Thyroid gland (tissue), 4 donors: ENCODE measurements around the gene ALDH5A1. TPM values are rescaled to one million over a fixed set of nuclear protein-coding genes. Genes with fewer than 3 reads are reported as not detected.

Experiments used
- DNase-seq, 2 donors: peaks; one replicate each; pipeline ENCODE4 v3.0.0-alpha.2; 2019
- H3K27ac ChIP-seq, 3 donors: fragments of 200-600 bp; sonication (generic); 1 replicate in 2 of 3; 2 replicates in 1 of 3; pipeline ENCODE4 v1.5.1; 2016 to 2019; ENCODE audit warnings: mild to moderate bottlenecking in 1 of 3, moderate library complexity in 1 of 3
- H3K27me3 ChIP-seq: fragments of 200-600 bp; sonication (generic); one replicate; pipeline ENCODE4 v1.5.1; 2019
- H3K36me3 ChIP-seq, 2 donors: fragments of 200-600 bp; sonication (generic); one replicate each; pipeline ENCODE4 v1.5.1; 2016 to 2019
- H3K4me1 ChIP-seq, 2 donors: fragments of 200-600 bp; sonication (generic); one replicate each; pipeline ENCODE4 v1.5.1; 2017 to 2019
- H3K4me3 ChIP-seq, 3 donors: fragments of 200-600 bp; sonication (generic); replicated peaks in 1 of 3; 1 replicate in 2 of 3; 2 replicates in 1 of 3; pipeline ENCODE4 v1.5.1; 2016; ENCODE audit warnings: mild to moderate bottlenecking in 1 of 3
- H3K9me3 ChIP-seq: fragments of 200-600 bp; sonication (generic); one replicate; pipeline ENCODE4 v1.5.1; 2017
- POLR2A ChIP-seq, 2 donors: fragments of 450-650 bp; IDR thresholded peaks; one replicate each; pipeline ENCODE4 v1.6.1; 2017; ENCODE audit warnings: antibody characterized with exemption in 2 of 2, mild to moderate bottlenecking in 2 of 2, moderate library complexity in 1 of 2
- WGBS, 2 donors: methylation state at CpG; one replicate each; pipeline ENCODE4 v1.1.5; 2017; 5-methylcytosine and 5-hydroxymethylcytosine counted together
- intact Hi-C: fragments of 100-400 bp; cut with DNase I; formaldehyde crosslinking; loops from one replicate; pipeline ENCODE4 v1.15.1; 2023
- total RNA-seq, 4 donors: library from RNA; depleted of rRNA; stranded (reverse); fragments of >200 nt; gene quantifications; one replicate each; pipeline ENCODE4 v1.2.3, GENCODE V29; 2016
- TF ChIP-seq, protein P1 (sequence below), 6 experiments: fragments of 200-600 bp in 3 of 6; fragments of 450-650 bp in 3 of 6; sonication (generic) in 3 of 6; IDR thresholded peaks; one replicate each; pipeline ENCODE4 v1.5.1; 2016 to 2019; ENCODE audit warnings: antibody characterized with exemption in 6 of 6, mild to moderate bottlenecking in 2 of 6, inconsistent platforms in 1 of 6, moderate library complexity in 1 of 6

Gene ALDH5A1
- total RNA-seq, 4 donors from 2014 or later, result 10.7 to 20.4 (median 18.8) TPM

DNA sequence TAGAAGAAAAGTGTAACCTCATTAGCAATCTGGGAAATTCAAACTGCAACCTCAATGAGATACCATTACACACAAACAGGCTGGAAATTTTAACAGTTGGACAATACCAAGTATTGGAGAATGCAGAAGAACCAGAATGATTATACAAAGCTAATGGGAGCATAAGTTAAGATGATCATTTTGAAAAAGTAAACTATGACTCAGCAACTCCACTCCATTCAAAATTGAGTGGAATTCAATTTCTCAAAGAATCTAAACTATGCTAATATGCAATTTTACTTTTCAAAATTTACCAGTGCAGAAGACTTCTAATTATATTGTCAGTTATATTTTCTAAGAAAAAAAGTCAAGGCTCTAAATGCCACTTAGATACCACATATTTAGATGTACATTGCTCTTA, 22.6 kb upstream of the ALDH5A1 start:
- intact Hi-C loops, result no loop called here
- H3K27me3 ChIP-seq, result no peaks in the 10 kb centered on the region
- DNase-seq, result no peak
- no peak overlapping the region for H3K4me3 ChIP-seq
- H3K9me3 ChIP-seq, result no peaks in the 10 kb centered on the region
- H3K4me1 ChIP-seq, result no peaks in the 10 kb centered on the region
- no peak for TF ChIP-seq POLR2A (IDR thresholded peaks at IDR 0.05)
- TF ChIP-seq, protein P1, sequence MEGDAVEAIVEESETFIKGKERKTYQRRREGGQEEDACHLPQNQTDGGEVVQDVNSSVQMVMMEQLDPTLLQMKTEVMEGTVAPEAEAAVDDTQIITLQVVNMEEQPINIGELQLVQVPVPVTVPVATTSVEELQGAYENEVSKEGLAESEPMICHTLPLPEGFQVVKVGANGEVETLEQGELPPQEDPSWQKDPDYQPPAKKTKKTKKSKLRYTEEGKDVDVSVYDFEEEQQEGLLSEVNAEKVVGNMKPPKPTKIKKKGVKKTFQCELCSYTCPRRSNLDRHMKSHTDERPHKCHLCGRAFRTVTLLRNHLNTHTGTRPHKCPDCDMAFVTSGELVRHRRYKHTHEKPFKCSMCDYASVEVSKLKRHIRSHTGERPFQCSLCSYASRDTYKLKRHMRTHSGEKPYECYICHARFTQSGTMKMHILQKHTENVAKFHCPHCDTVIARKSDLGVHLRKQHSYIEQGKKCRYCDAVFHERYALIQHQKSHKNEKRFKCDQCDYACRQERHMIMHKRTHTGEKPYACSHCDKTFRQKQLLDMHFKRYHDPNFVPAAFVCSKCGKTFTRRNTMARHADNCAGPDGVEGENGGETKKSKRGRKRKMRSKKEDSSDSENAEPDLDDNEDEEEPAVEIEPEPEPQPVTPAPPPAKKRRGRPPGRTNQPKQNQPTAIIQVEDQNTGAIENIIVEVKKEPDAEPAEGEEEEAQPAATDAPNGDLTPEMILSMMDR (IDR thresholded peaks at IDR 0.05), result no peak
- H3K36me3 ChIP-seq, result no peaks in the 10 kb centered on the region
- H3K27ac ChIP-seq, result no peak overlapping the region

DNA sequence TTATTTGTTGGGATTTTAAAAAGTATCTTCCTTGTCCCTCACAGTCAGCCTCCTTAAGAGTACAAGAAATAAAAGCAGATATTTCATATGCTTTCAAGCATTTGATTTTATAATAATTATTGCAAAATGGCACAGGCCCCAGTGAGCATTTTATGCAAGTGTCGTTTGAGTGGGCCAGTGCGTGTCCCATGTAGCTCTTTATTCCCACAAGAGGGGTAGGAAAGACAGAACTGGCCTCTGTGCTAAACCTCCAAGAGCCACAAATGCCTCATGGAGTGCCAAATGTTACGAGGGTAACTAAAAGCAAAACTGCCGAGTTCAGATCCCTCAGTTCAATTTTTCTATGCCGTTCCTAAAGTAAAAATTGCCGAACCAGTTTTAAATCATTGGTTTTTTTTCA, 18.1 kb upstream of the ALDH5A1 start:
- 89 to 94% methylated on average over 6 of the region's 6 CpGs for WGBS, 2 donors
- Histone ChIP-seq H3K27me3 (no peaks in the 10 kb centered on the region), H3K4me1 (no peaks in the 10 kb centered on the region), H3K36me3 (no peaks in the 10 kb centered on the region), H3K9me3 (no peaks in the 10 kb centered on the region), H3K4me3 (no peak overlapping the region), H3K27ac (no peak overlapping the region)
- DNase-seq, result no peak
- TF ChIP-seq, protein P1 (IDR thresholded peaks at IDR 0.05), result no peak
- TF ChIP-seq POLR2A (IDR thresholded peaks at IDR 0.05), result no peak
- intact Hi-C loops, result no loop called here

DNA sequence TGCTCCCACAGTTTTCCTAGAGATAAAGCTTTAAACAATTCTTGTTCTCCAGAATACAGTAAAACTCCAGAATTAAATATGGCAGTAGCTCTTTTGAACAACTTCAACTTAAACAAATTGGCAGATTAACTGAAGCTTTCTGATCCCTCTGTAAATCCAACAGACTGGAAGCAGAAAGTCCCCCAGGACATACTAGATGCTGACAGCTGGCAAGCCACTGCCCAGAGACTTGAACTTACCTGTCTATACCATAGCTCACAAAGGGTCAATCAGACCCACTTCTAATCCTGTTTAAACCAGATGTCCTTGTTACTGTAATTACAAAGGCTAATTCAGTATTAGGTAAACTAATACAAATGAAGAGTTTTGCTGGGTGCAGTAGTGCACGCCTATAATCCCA, 17.7 kb upstream of the ALDH5A1 start:
- DNase-seq, result no peak
- intact Hi-C loops, result no loop called here
- Histone ChIP-seq H3K27me3 (no peaks in the 10 kb centered on the region), H3K4me1 (no peaks in the 10 kb centered on the region), H3K4me3 (no peak overlapping the region), H3K9me3 (no peaks in the 10 kb centered on the region), H3K36me3 (no peaks in the 10 kb centered on the region), H3K27ac (no peak overlapping the region)
- no peak for TF ChIP-seq POLR2A (IDR thresholded peaks at IDR 0.05)
- TF ChIP-seq, protein P1 (IDR thresholded peaks at IDR 0.05), result no peak
- 95 to 100% methylated on average over 1 of the region's 1 CpG for WGBS, 2 donors

DNA sequence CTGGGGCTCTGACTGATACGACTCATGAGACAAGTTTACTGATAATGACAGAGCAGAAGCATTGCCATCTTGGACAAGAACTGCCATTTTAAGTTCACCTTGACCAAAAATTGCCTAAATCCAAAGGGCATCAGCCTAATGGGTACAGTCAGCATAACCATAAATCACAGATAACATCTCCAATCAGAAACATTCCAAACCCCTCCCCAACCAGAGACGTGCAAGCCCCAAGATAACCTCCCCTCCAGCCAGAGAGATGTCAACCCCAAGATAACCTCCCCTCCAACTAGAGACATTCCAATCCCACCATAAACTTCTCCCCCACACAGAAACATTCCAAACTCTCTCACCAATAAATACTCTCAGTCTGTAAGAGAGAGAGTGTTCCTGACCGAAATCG, 15.9 kb upstream of the ALDH5A1 start:
- no peaks in the 10 kb centered on the region for H3K9me3 ChIP-seq
- intact Hi-C loops, result no loop called here
- no peaks in the 10 kb centered on the region for H3K4me1 ChIP-seq
- no peak overlapping the region for H3K27ac ChIP-seq
- no peak for TF ChIP-seq POLR2A (IDR thresholded peaks at IDR 0.05)
- TF ChIP-seq, protein P1 (IDR thresholded peaks at IDR 0.05), result no peak
- 76 to 91% methylated on average over 4 of the region's 4 CpGs for WGBS, 2 donors
- no peaks in the 10 kb centered on the region for H3K27me3 ChIP-seq
- H3K4me3 ChIP-seq, result no peak overlapping the region
- H3K36me3 ChIP-seq, result no peaks in the 10 kb centered on the region
- no peak for DNase-seq

DNA sequence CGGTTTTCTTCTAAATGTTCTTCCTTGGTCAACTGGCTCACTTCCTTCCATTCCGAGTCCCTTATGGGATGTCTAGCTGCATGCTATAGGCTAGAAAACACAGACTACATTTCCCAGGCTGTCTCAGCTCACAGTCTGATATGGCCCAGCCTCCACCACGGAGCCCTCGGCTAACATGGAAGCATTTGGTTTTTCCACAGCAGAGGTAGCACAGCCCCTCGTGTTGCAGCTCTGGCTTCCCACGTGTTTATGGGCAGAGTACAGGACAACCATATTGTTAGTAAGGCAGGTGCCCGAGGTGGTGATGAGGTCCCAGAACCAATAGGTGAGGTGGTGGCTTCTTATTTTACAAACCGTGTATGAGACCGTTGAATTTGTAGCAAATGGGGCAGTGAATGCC, 14.1 kb upstream of the ALDH5A1 start:
- no peaks in the 10 kb centered on the region for H3K36me3 ChIP-seq
- no peak overlapping the region for H3K27ac ChIP-seq
- intact Hi-C loops, result no loop called here
- no peak for TF ChIP-seq POLR2A (IDR thresholded peaks at IDR 0.05)
- TF ChIP-seq, protein P1 (IDR thresholded peaks at IDR 0.05), result no peak
- WGBS, 2 donors, result 91 to 95% methylated on average over 9 of the region's 9 CpGs
- no peaks in the 10 kb centered on the region for H3K9me3 ChIP-seq
- no peak overlapping the region for H3K4me3 ChIP-seq
- no peak for DNase-seq
- no peaks in the 10 kb centered on the region for H3K4me1 ChIP-seq
- H3K27me3 ChIP-seq, result no peaks in the 10 kb centered on the region
